Measurements from ENCODE around the gene LAMTOR2. TPM values are rescaled to one million over a fixed set of nuclear protein-coding genes. Genes with fewer than 3 reads are reported as not detected.

The LAMTOR2 gene
- total and polyA plus RNA-seq, 2 of the 4 experiments (the other 2 are of a cell fraction): 50.0 to 89.0 TPM

DNA sequence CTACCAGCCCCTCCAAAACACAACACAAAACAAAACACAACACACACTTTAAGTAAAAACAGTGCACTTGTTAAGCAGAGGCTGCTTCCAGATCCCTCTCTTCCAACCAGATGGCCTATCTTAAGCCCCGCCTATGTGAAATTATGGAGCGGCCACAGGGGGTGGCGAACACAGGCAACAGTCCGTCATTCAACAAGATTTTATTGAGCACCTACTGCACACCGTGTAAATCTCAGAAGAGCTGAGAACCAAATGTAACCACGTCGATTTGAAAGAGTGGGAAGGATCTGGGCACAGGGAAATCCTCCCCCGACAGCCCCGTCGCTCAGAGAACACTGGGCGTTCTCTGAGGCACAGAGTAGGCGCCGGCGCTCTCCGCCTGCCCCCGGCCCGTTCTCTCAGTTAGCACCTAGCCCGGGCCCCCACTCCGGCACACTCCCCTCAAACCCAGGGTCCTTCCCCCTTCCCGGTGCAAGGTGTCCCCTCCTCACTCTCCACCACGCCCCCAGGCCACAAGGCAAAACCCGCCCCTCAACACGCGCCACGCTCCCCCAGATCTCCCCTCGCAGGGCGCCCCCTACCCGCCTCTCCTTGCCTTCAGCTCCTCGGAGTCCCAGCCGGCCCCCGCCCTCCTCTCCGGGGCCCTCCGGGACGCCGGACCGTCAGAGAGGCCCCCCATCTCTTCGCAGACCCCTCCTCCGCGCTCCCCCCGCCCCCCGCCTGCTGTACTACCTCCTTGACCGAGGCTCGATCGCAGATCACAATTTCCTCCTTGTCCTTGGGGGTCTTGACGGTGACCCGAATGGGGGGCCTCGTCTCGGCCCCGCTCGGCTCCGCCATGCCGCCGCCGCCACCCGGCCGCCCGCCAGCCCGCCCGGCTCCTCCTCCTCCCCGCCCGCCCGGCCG lies 1.5 kb upstream of the LAMTOR2 start:
- no peak overlapping the region for H2BK20ac ChIP-seq (ENCODE audit: low read depth, low read length)
- H2BK15ac ChIP-seq (ENCODE audit: low read depth, low read length): no peak overlapping the region
- peaks cover 4% of the 10 kb centered on the region; the same call in 1 of the 2 replicates for H3K4me1 ChIP-seq (ENCODE audit: control insufficient read depth, insufficient read depth, low read length)
- intact Hi-C loops (cut with micrococcal nuclease): loop anchor here (2.0 kb wide), 1 partner anchor 26 kb away; no protein-coding TSS in a partner anchor
- H2AK9ac ChIP-seq (replicated peaks; ENCODE audit: low read depth, low read length, poor library complexity): peak overlapping the region; percentile 85
- H3K9me1 ChIP-seq (ENCODE audit: insufficient read depth, low read length): peaks cover 18% of the 10 kb centered on the region
- H3K4me2 ChIP-seq (ENCODE audit: low read depth, low read length): peak overlapping the region; percentile 70
- H4K91ac ChIP-seq (ENCODE audit: insufficient read depth, low read depth, low read length): no peak overlapping the region; the same call in 1 of the 2 replicates
- peak overlapping the region; percentile 64 for H3K27ac ChIP-seq (ENCODE audit: insufficient read depth, low read length)
- peak overlapping the region; percentile 93 for H2AFZ ChIP-seq (replicated peaks; ENCODE audit: low read length, poor library complexity)
- H3K18ac ChIP-seq (ENCODE audit: low read depth, low read length): no peak overlapping the region
- peak overlapping the region; percentile 68 for H3K4me3 ChIP-seq (ENCODE audit: insufficient read depth, low read depth, low read length)
- no TSS peak for BruUV-seq (replicated peaks)
- H3K36me3 ChIP-seq (ENCODE audit: control insufficient read depth, insufficient read depth, low read length): peaks cover 19% of the 10 kb centered on the region
- dilution Hi-C loops (cut with HindIII; ENCODE audit: low sequenced_read_pairs, unreplicated experiment): no loop called here
- H3K27me3 ChIP-seq (ENCODE audit: control insufficient read depth, insufficient read depth, low read length): no peaks in the 10 kb centered on the region
- H4K20me1 ChIP-seq (ENCODE audit: insufficient read depth, low read length): 0 out of 2 replicates have a peak, but pooled peaks cover 2% of the 10 kb centered on the region
- peaks cover 30 to 73% of the 10 kb centered on the region in 2 experiments for H3K79me1 ChIP-seq (ENCODE audit: low read depth in 1 of 2, low read length in 2 of 2)
- no peak overlapping the region for H3K14ac ChIP-seq (replicated peaks; ENCODE audit: low read depth, low read length)
- H4K5ac ChIP-seq (ENCODE audit: low read depth, low read length): no peak overlapping the region
- ATAC-seq (ENCODE audit: low read depth) (peak; percentile 26), DNase-seq (peak; percentile 69)
- H2AK5ac ChIP-seq (ENCODE audit: low read depth, low read length): no peak overlapping the region
- H3K9me3 ChIP-seq (ENCODE audit: control insufficient read depth, insufficient read depth, low read length): no peaks in the 10 kb centered on the region
- H2BK5ac ChIP-seq (ENCODE audit: low read depth, low read length, poor library complexity, severe bottlenecking): no peak overlapping the region
- H4K8ac ChIP-seq (ENCODE audit: low read depth in 2 of 2, low read length in 2 of 2): no peak overlapping the region; a peak in 1 of 4 replicates
- in situ Hi-C loops (cut with MboI; ENCODE audit: low sequenced_read_pairs): no loop called here
- no peak overlapping the region for H2BK120ac ChIP-seq (ENCODE audit: low read depth, low read length)
- TF ChIP-seq FOS (IDR thresholded peaks at IDR 0.05; ENCODE audit: low read depth, low read length): no peak
- no peak for TF ChIP-seq SMC3 (IDR thresholded peaks at IDR 0.05; ENCODE audit: low read depth, low read length)
- TF ChIP-seq RCOR1 (IDR thresholded peaks at IDR 0.05; ENCODE audit: insufficient replicate concordance, low read length): no peak
- no peak for TF ChIP-seq RAD21 (IDR thresholded peaks at IDR 0.05; ENCODE audit: low read length)
- TF ChIP-seq, protein P1, sequence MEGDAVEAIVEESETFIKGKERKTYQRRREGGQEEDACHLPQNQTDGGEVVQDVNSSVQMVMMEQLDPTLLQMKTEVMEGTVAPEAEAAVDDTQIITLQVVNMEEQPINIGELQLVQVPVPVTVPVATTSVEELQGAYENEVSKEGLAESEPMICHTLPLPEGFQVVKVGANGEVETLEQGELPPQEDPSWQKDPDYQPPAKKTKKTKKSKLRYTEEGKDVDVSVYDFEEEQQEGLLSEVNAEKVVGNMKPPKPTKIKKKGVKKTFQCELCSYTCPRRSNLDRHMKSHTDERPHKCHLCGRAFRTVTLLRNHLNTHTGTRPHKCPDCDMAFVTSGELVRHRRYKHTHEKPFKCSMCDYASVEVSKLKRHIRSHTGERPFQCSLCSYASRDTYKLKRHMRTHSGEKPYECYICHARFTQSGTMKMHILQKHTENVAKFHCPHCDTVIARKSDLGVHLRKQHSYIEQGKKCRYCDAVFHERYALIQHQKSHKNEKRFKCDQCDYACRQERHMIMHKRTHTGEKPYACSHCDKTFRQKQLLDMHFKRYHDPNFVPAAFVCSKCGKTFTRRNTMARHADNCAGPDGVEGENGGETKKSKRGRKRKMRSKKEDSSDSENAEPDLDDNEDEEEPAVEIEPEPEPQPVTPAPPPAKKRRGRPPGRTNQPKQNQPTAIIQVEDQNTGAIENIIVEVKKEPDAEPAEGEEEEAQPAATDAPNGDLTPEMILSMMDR (conservative IDR thresholded peaks at IDR 0.05; ENCODE audit: low read depth, low read length): peak; percentile 40
- no peak for TF ChIP-seq BHLHE40 (IDR thresholded peaks at IDR 0.05; ENCODE audit: low read depth, low read length)
- TF ChIP-seq CHD1 (IDR thresholded peaks at IDR 0.05; ENCODE audit: low read depth, low read length): no peak
- 0 out of 2 replicates have a peak, but pooled peaks have one; percentile 44 for TF ChIP-seq MXI1 (IDR thresholded peaks at IDR 0.05; ENCODE audit: borderline replicate concordance, low read depth, low read length)
- TF ChIP-seq MAZ (IDR thresholded peaks at IDR 0.05; ENCODE audit: borderline replicate concordance, low read depth, low read length): 0 out of 2 replicates have a peak, but pooled peaks have one; percentile 12
- H3K56ac ChIP-seq (ENCODE audit: extremely low read depth, insufficient read depth, low read length): no peak overlapping the region
- H3K4ac ChIP-seq (ENCODE audit: low read depth, low read length): peak overlapping the region; percentile 12
- CTCF ChIA-PET: no interaction called here
- WGBS, 2 experiments (ENCODE audit: extremely low coverage in 2 of 2, insufficient read length in 1 of 2): 1% methylated on average over 12 of the region's 63 CpGs; no CpG with 5 or more reads in 1 of the 2 experiments
- H3K9ac ChIP-seq (ENCODE audit: low read depth, low read length): peak overlapping the region; percentile 62
- H3K23ac ChIP-seq (ENCODE audit: low read depth, low read length): no peak overlapping the region
- POLR2A ChIA-PET (ENCODE audit: unreplicated experiment): no interaction called here
